Measurements from ENCODE around the gene SLC1A7. TPM values are rescaled to one million over a fixed set of nuclear protein-coding genes. Genes with fewer than 3 reads are reported as not detected.

Gene SLC1A7
- total and polyA plus RNA-seq, 2 of the 13 experiments (the other 11 are each of a cell fraction or from before 2014, with no cell fraction given), result 0.04 to 2.0 TPM

GRCh38 chr1:53114581-53115400 is 27.6 kb downstream of the SLC1A7 start:
- H3K4me1 ChIP-seq (ENCODE audit: insufficient read depth, low read length), result peaks cover 87% of the 10 kb centered on the region
- intact Hi-C loops (cut with micrococcal nuclease; ENCODE audit: unreplicated experiment) (no loop called here), in situ Hi-C loops (cut with HindIII; ENCODE audit: extremely low pct_ligation_motif_present, low pct_unique_long_range_greater_than_20kb) (no loop called here)
- no peak overlapping the region for H3K4me3 ChIP-seq (replicated peaks in 1 of 3; ENCODE audit: insufficient read depth in 1 of 3, low read depth in 2 of 3, low read length in 3 of 3)
- ChIA-PET POLR2A (no interaction called here), CTCF (ENCODE audit: low intra/inter-chr PET ratio, low total read pairs) (no interaction called here)
- no peak overlapping the region for H3K27ac ChIP-seq (ENCODE audit: extremely low read length, insufficient read depth, low read length)
- no peak overlapping the region for H2AFZ ChIP-seq (ENCODE audit: low read length)
- H3K9ac ChIP-seq (ENCODE audit: insufficient read depth, low read depth, low read length), result no peak overlapping the region
- DNase-seq (ENCODE audit: low spot score) (no peak), ATAC-seq (no peak), FAIRE-seq (no peak)
- H3K79me2 ChIP-seq (ENCODE audit: insufficient read depth, low read length), result no peaks in the 10 kb centered on the region
- BruUV-seq (replicated peaks), result no TSS peak
- WGBS (ENCODE audit: low lambda C conversion rate), result 90% methylated on average over 12 of the region's 24 CpGs
- peaks cover 10 to 66% of the 10 kb centered on the region in 2 experiments for H3K27me3 ChIP-seq (ENCODE audit: control insufficient read depth in 1 of 2, insufficient read depth in 2 of 2, low read length in 2 of 2)
- no peaks in the 10 kb centered on the region for H3K36me3 ChIP-seq (replicated peaks in 1 of 2; ENCODE audit: control insufficient read depth in 1 of 2, insufficient read depth in 2 of 2, low read length in 2 of 2)
- no peaks in the 10 kb centered on the region for H4K20me1 ChIP-seq (ENCODE audit: insufficient read depth, low read length)
- no peaks in the 10 kb centered on the region; the same call in 1 of the 2 replicates for H3K9me3 ChIP-seq (ENCODE audit: low read length)
- 0 out of 2 replicates have a peak overlapping the region, but pooled peaks have one; percentile 26 for H3K4me2 ChIP-seq (ENCODE audit: low read depth, low read length)
- TF ChIP-seq STAT5B (CRISPR knock-in tag; IDR thresholded peaks at IDR 0.05), result no peak
- TF ChIP-seq HNF4A (CRISPR knock-in tag; IDR thresholded peaks at IDR 0.05), result no peak
- TF ChIP-seq CENPX (CRISPR knock-in tag; IDR thresholded peaks at IDR 0.05), result no peak
- no peak for TF ChIP-seq ATRX (CRISPR knock-in tag; IDR thresholded peaks at IDR 0.05; ENCODE audit: borderline replicate concordance)
- TF ChIP-seq TFDP2 (CRISPR knock-in tag; IDR thresholded peaks at IDR 0.05), result no peak
- TF ChIP-seq PCBP1 (IDR thresholded peaks at IDR 0.05; ENCODE audit: borderline replicate concordance, low read depth, low read length), result 0 out of 2 replicates have a peak, but pooled peaks have one; percentile 32
- TF ChIP-seq NFE2L1 (CRISPR knock-in tag; IDR thresholded peaks at IDR 0.05; ENCODE audit: borderline replicate concordance), result no peak
- no peak for TF ChIP-seq MTERF4 (CRISPR knock-in tag; IDR thresholded peaks at IDR 0.05)
- TF ChIP-seq GMEB1 (CRISPR knock-in tag; IDR thresholded peaks at IDR 0.05; ENCODE audit: borderline replicate concordance), result no peak
- TF ChIP-seq ZBTB14 (CRISPR knock-in tag; IDR thresholded peaks at IDR 0.05), result no peak
- no peak for TF ChIP-seq ZNF292 (CRISPR knock-in tag; IDR thresholded peaks at IDR 0.05; ENCODE audit: borderline replicate concordance, low read depth)
- no peak for TF ChIP-seq ZNF512B (CRISPR knock-in tag; IDR thresholded peaks at IDR 0.05; ENCODE audit: borderline replicate concordance)
- TF ChIP-seq SIN3A (IDR thresholded peaks at IDR 0.05; ENCODE audit: borderline replicate concordance, low read depth, low read length), result no peak
- no peak for TF ChIP-seq ZNF446 (CRISPR knock-in tag; IDR thresholded peaks at IDR 0.05)
- peak; percentile 20; the same call in 1 of the 2 replicates for TF ChIP-seq HNRNPL (IDR thresholded peaks at IDR 0.05; ENCODE audit: low read depth, low read length)

All from HepG2 (cell line).